GM12874 (cell line): ENCODE results near the gene ZNF423.

Experiments used
- TF ChIP-seq, protein P1 (sequence below): IDR thresholded peaks from 2 replicates; pipeline ENCODE4 v1.5.1; 2011; ENCODE audit warnings: low read depth, mild to moderate bottlenecking, control low read depth, low read length, moderate library complexity; ENCODE audit not compliant: insufficient read depth

The ZNF423 gene

GRCh38 chr16:49610983-49611382 is 244.9 kb downstream of the ZNF423 start:
- TF ChIP-seq, protein P1, sequence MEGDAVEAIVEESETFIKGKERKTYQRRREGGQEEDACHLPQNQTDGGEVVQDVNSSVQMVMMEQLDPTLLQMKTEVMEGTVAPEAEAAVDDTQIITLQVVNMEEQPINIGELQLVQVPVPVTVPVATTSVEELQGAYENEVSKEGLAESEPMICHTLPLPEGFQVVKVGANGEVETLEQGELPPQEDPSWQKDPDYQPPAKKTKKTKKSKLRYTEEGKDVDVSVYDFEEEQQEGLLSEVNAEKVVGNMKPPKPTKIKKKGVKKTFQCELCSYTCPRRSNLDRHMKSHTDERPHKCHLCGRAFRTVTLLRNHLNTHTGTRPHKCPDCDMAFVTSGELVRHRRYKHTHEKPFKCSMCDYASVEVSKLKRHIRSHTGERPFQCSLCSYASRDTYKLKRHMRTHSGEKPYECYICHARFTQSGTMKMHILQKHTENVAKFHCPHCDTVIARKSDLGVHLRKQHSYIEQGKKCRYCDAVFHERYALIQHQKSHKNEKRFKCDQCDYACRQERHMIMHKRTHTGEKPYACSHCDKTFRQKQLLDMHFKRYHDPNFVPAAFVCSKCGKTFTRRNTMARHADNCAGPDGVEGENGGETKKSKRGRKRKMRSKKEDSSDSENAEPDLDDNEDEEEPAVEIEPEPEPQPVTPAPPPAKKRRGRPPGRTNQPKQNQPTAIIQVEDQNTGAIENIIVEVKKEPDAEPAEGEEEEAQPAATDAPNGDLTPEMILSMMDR = no peak

DNA sequence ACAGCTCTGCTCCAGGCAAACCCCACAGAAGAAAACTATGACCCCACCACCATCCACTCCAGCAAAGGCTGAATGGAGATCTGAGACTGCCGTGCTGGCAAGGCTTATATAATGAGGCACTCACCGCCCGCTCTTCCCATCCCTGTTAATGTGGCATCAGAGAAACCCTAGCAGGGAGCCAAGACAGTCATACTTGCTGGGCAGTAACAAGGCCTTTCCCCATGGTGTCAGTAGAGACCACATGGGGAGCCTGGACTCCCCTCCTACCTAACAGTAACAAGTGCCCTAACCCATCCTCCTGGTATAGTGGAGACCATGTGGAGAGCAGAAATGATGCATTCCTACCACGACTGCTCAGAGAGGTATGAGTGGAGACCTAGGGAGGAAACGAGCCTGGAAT is 247.1 kb downstream of the ZNF423 start:
- TF ChIP-seq, protein P1 = peak; percentile 31; the same call in 1 of the 2 replicates

- TF ChIP-seq, protein P1 = no peak
Measured at GRCh38 chr16:49608098-49608497, 247.8 kb downstream of the ZNF423 start.

GRCh38 chr16:49605536-49606254 is 250.2 kb downstream of the ZNF423 start:
- TF ChIP-seq, protein P1 = no peak

- TF ChIP-seq, protein P1 = no peak
Measured at GRCh38 chr16:49604602-49605001, 251.3 kb downstream of the ZNF423 start.

GRCh38 chr16:49603956-49604355 is 252.0 kb downstream of the ZNF423 start:
- TF ChIP-seq, protein P1 = no peak

DNA sequence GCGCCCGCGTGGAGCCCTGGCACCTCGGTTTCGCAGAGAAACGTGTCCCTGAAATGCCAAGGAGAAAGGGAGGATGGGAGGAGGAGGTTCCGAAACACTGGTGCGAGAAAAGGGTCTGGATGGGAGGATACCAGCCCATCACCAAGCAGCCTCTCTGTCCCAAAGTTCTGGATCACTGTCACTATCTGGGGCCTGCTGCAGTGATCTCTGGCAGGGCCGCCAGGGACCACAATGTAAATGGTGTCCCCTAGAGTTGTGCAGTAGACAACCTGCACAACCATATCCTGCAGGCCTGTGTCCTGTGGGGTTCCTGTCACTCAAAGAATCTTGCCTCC is 253.0 kb downstream of the ZNF423 start:
- TF ChIP-seq, protein P1 = no peak
